CD8-positive, alpha-beta memory T cell (primary cell): ENCODE measurements around the gene DCTN2. TPM values are rescaled to one million over a fixed set of nuclear protein-coding genes. Genes with fewer than 3 reads are reported as not detected.
A peak's percentile ranks its signal among the peaks of the same experiment; 100 is the strongest.
"Not testable (repeated sequence)": the region's sequence is repeated elsewhere in the genome, so short reads cannot be mapped to it uniquely, and the experiment has no call there.

ENCODE experiments used
- CTCF ChIA-PET: fragments of 350-600 bp; sonication (Branson Sonifier 250); formaldehyde crosslinking; loops from one replicate; lab custom pipeline; 2021; ENCODE audit warnings: antibody characterized with exemption; lab: Charles Lee
- POLR2A ChIA-PET: fragments of 350-600 bp; sonication (Branson Sonifier 250); formaldehyde crosslinking; loops from one replicate; lab custom pipeline; 2021; ENCODE audit warnings: antibody characterized with exemption; lab: Charles Lee
- DNase-seq, 5 donors: peaks; one replicate each; pipeline versions ENCODE4 v3.0.0 to v3.0.0-alpha.2; 2020 to 2022; ENCODE audit warnings: mixed read lengths in 1 of 5
- H3K27ac ChIP-seq: one replicate; pipeline ENCODE4 v1.7.0; 2013; ENCODE audit warnings: low read depth, mild to moderate bottlenecking, low read length, moderate library complexity
- H3K27me3 ChIP-seq: 2 replicates; pipeline ENCODE4 v1.7.0; 2013; ENCODE audit warnings: low read length, mild to moderate bottlenecking; ENCODE audit not compliant: insufficient read depth, poor library complexity, severe bottlenecking
- H3K36me3 ChIP-seq: 2 replicates; pipeline ENCODE4 v1.7.0; 2013; ENCODE audit warnings: mild to moderate bottlenecking, low read length, moderate library complexity; ENCODE audit not compliant: insufficient read depth
- H3K4me1 ChIP-seq: 2 replicates; pipeline ENCODE4 v1.7.0; 2013; ENCODE audit warnings: mild to moderate bottlenecking, low read length, moderate library complexity; ENCODE audit not compliant: insufficient read depth
- H3K4me3 ChIP-seq: 2 replicates; pipeline ENCODE4 v1.7.0; 2013; ENCODE audit warnings: mild to moderate bottlenecking, low read length
- H3K9me3 ChIP-seq: 2 replicates; pipeline ENCODE4 v1.7.0; 2013; ENCODE audit warnings: mild to moderate bottlenecking, low read length
- H3K27ac Mint-ChIP-seq, 8 donors: one replicate each; pipeline ENCODE4 v1.8.0; 2020 to 2021; ENCODE audit warnings: mixed read lengths in 8 of 8, mild to moderate bottlenecking in 6 of 8, inconsistent platforms in 3 of 8, moderate library complexity in 3 of 8
- H3K27me3 Mint-ChIP-seq, 2 donors: one replicate each; pipeline ENCODE4 v1.8.0; 2020 to 2021; ENCODE audit warnings: mixed read lengths in 2 of 2, mild to moderate bottlenecking in 1 of 2, moderate library complexity in 1 of 2
- H3K36me3 Mint-ChIP-seq, 3 donors: one replicate each; pipeline ENCODE4 v1.8.0; 2020 to 2021; ENCODE audit warnings: mixed read lengths in 3 of 3, inconsistent platforms in 1 of 3, mild to moderate bottlenecking in 1 of 3
- H3K4me1 Mint-ChIP-seq, 3 donors: one replicate each; pipeline ENCODE4 v1.8.0; 2020 to 2021; ENCODE audit warnings: mixed read lengths in 3 of 3, inconsistent platforms in 1 of 3, mild to moderate bottlenecking in 1 of 3
- H3K4me3 Mint-ChIP-seq, 7 donors: one replicate each; pipeline ENCODE4 v1.8.0; 2020 to 2021; ENCODE audit warnings: mixed read lengths in 7 of 7, mild to moderate bottlenecking in 6 of 7, moderate library complexity in 4 of 7, inconsistent platforms in 2 of 7
- H3K9me3 Mint-ChIP-seq, 5 donors: one replicate each; pipeline ENCODE4 v1.8.0; 2020 to 2022; ENCODE audit warnings: mixed read lengths in 5 of 5, mild to moderate bottlenecking in 3 of 5, moderate library complexity in 2 of 5, inconsistent platforms in 1 of 5
- polyA plus RNA-seq: library from polyadenylated mRNA; unstranded; fragments of 300-500 nt; fragmentation: Illumina TruSeq; gene quantifications from one replicate; pipeline ENCODE4 v1.2.3, GENCODE V29; 2021
- total RNA-seq, 2 experiments: library from RNA; stranded (reverse); gene quantifications; one replicate each; pipeline ENCODE4 v1.2.3, GENCODE V29; 2021

Gene DCTN2
- total and polyA plus RNA-seq, 3 experiments from 2014 or later, result 80.8 to 99.3 (median 98.7) TPM

GRCh38 chr12:57497223-57498131, 49.5 kb downstream of the DCTN2 start:
- H3K27ac Mint-ChIP-seq, result peak overlapping the region in 6 of 8 donors; percentile 7 to 66 (median 52)
- H3K36me3 Mint-ChIP-seq, result peaks cover 19 to 75% (median 28%) of the 10 kb centered on the region in 3 donors
- H3K36me3 ChIP-seq, result peaks cover 43% of the 10 kb centered on the region
- ChIA-PET POLR2A (no interaction called here), CTCF (interaction anchor here (1.0 to 1.2 kb wide), 2 partner anchors 35 to 96 kb away, joined by 3 read pairs; no protein-coding TSS in a partner anchor)
- H3K4me3 ChIP-seq, result no peak overlapping the region
- H3K4me1 Mint-ChIP-seq, result peaks cover 0 to 5% (median 5%) of the 10 kb centered on the region in 3 donors
- no peaks in the 10 kb centered on the region for H3K27me3 ChIP-seq
- no peak overlapping the region for H3K27ac ChIP-seq
- H3K27me3 Mint-ChIP-seq, result no peaks in the 10 kb centered on the region
- H3K9me3 Mint-ChIP-seq, result no peaks in the 10 kb centered on the region
- H3K9me3 ChIP-seq, result no peaks in the 10 kb centered on the region
- DNase-seq, result no peak
- H3K4me3 Mint-ChIP-seq, result no peak overlapping the region
- no peaks in the 10 kb centered on the region for H3K4me1 ChIP-seq

GRCh38 chr12:57496822-57497221, 50.2 kb downstream of the DCTN2 start:
- CTCF ChIA-PET, result interaction anchor here (1.0 to 1.2 kb wide), 2 partner anchors 35 to 97 kb away, joined by 3 read pairs; no protein-coding TSS in a partner anchor
- Histone ChIP-seq H3K9me3 (no peaks in the 10 kb centered on the region), H3K36me3 (peaks cover 43% of the 10 kb centered on the region), H3K27ac (no peak overlapping the region), H3K27me3 (no peaks in the 10 kb centered on the region), H3K4me1 (no peaks in the 10 kb centered on the region), H3K4me3 (no peak overlapping the region)
- DNase-seq, result no peak
- Mint-ChIP-seq H3K9me3 (no peaks in the 10 kb centered on the region), H3K36me3 (peaks cover 19 to 75% (median 27%) of the 10 kb centered on the region in 3 donors), H3K4me3 (no peak overlapping the region), H3K27me3 (no peaks in the 10 kb centered on the region), H3K27ac (peak overlapping the region in 5 of 8 donors; percentile 1 to 66 (median 7)), H3K4me1 (peaks cover 0 to 5% (median 3%) of the 10 kb centered on the region in 3 donors)
- POLR2A ChIA-PET, result no interaction called here

- peaks cover 45% of the 10 kb centered on the region for H3K36me3 ChIP-seq
- POLR2A ChIA-PET, H3K4me3 Mint-ChIP-seq: not testable (repeated sequence)
Measured at GRCh38 chr12:57495051-57495701, 51.8 kb downstream of the DCTN2 start.

GRCh38 chr12:57491393-57492280, 55.4 kb downstream of the DCTN2 start:
- CTCF ChIA-PET, result interaction anchor here (0.7 to 1.4 kb wide), 3 partner anchors 9 to 33 kb away, joined by 3 read pairs; partner anchors contain the start of gene GLI1
- H3K4me1 Mint-ChIP-seq, result peaks cover 27 to 39% (median 30%) of the 10 kb centered on the region in 3 donors
- POLR2A ChIA-PET, result no interaction called here
- H3K27me3 Mint-ChIP-seq, result no peaks in the 10 kb centered on the region
- peaks cover 19% of the 10 kb centered on the region for H3K4me1 ChIP-seq
- H3K27ac Mint-ChIP-seq, result peak overlapping the region in 6 of 8 donors; percentile 2 to 80 (median 35)
- H3K36me3 Mint-ChIP-seq, result peaks cover 5 to 68% (median 14%) of the 10 kb centered on the region in 3 donors
- no peak for DNase-seq
- no peak overlapping the region for H3K27ac ChIP-seq
- peak overlapping the region in 2 of 7 donors; percentile 16 to 84 for H3K4me3 Mint-ChIP-seq
- no peak overlapping the region for H3K4me3 ChIP-seq
- no peaks in the 10 kb centered on the region for H3K27me3 ChIP-seq
- no peaks in the 10 kb centered on the region for H3K9me3 Mint-ChIP-seq
- H3K9me3 ChIP-seq, result no peaks in the 10 kb centered on the region
- H3K36me3 ChIP-seq, result peaks cover 35% of the 10 kb centered on the region

More at GRCh38 chr12:57495051-57495701, 51.8 kb downstream of the DCTN2 start:
- H3K27ac ChIP-seq, H3K27me3 ChIP-seq, H3K4me1 Mint-ChIP-seq, H3K9me3 Mint-ChIP-seq, CTCF ChIA-PET, H3K9me3 ChIP-seq, DNase-seq, H3K27me3 Mint-ChIP-seq, H3K4me3 ChIP-seq, H3K4me1 ChIP-seq: not testable (repeated sequence)
- H3K27ac Mint-ChIP-seq, result peak overlapping the region in 1 of 8 donors; percentile 54
- peaks cover 10 to 76% (median 24%) of the 10 kb centered on the region in 3 donors for H3K36me3 Mint-ChIP-seq

- POLR2A ChIA-PET, result interaction anchor here (1.1 kb wide), 1 partner anchor 27 kb away, joined by 3 read pairs; no protein-coding TSS in a partner anchor
- H3K27ac Mint-ChIP-seq, result peak overlapping the region in 1 of 8 donors; percentile 22
- H3K36me3 Mint-ChIP-seq, result peaks cover 5 to 57% (median 14%) of the 10 kb centered on the region in 3 donors
- no peak overlapping the region for H3K4me3 ChIP-seq
- no peaks in the 10 kb centered on the region for H3K27me3 ChIP-seq
- H3K4me1 Mint-ChIP-seq, result peaks cover 27 to 39% (median 30%) of the 10 kb centered on the region in 3 donors
- CTCF ChIA-PET, result interaction anchor here (1.4 to 4.8 kb wide), 4 partner anchors 8 to 31 kb away, joined by 3 to 22 read pairs (median 4); partner anchors contain the start of gene GLI1
- DNase-seq, result no peak
- H3K4me1 ChIP-seq, result peaks cover 19% of the 10 kb centered on the region
- H3K27ac ChIP-seq, result no peak overlapping the region
- H3K9me3 Mint-ChIP-seq, result no peaks in the 10 kb centered on the region
- H3K9me3 ChIP-seq, result no peaks in the 10 kb centered on the region
- peak overlapping the region in 2 of 7 donors; percentile 19 to 34 for H3K4me3 Mint-ChIP-seq
- no peaks in the 10 kb centered on the region for H3K27me3 Mint-ChIP-seq
- peaks cover 33% of the 10 kb centered on the region for H3K36me3 ChIP-seq
Measured at GRCh38 chr12:57490126-57490525, 56.9 kb downstream of the DCTN2 start.

GRCh38 chr12:57489157-57489641, 57.8 kb downstream of the DCTN2 start:
- Histone ChIP-seq H3K27me3 (no peaks in the 10 kb centered on the region), H3K4me3 (peak overlapping the region; percentile 86), H3K9me3 (no peaks in the 10 kb centered on the region), H3K27ac (peak overlapping the region; percentile 71), H3K4me1 (peaks cover 19% of the 10 kb centered on the region), H3K36me3 (peaks cover 33% of the 10 kb centered on the region)
- H3K4me3 Mint-ChIP-seq, result peak overlapping the region; percentile 93 to 99 (median 97)
- CTCF ChIA-PET, result interaction anchor here (2.2 to 4.8 kb wide), 2 partner anchors 12 to 15 kb away, joined by 4 to 22 read pairs; no protein-coding TSS in a partner anchor
- no peaks in the 10 kb centered on the region for H3K27me3 Mint-ChIP-seq
- no peak for DNase-seq
- H3K27ac Mint-ChIP-seq, result peak overlapping the region in 7 of 8 donors; percentile 15 to 99 (median 96)
- H3K4me1 Mint-ChIP-seq, result peaks cover 27 to 39% (median 30%) of the 10 kb centered on the region in 3 donors
- POLR2A ChIA-PET, result interaction anchor here (0.7 to 1.1 kb wide), 2 partner anchors 28 to 34 kb away, joined by 3 read pairs; partner anchors contain the start of gene INHBE
- H3K36me3 Mint-ChIP-seq, result peaks cover 5 to 52% (median 14%) of the 10 kb centered on the region in 3 donors
- H3K9me3 Mint-ChIP-seq, result no peaks in the 10 kb centered on the region
